ENCODE results near the gene DCAF17. TPM values are rescaled to one million over a fixed set of nuclear protein-coding genes. Genes with fewer than 3 reads are reported as not detected.
"Not testable (repeated sequence)": the region's sequence is repeated elsewhere in the genome, so short reads cannot be mapped to it uniquely, and the experiment has no call there.

DCAF17 gene
- polyA plus RNA-seq, 1 donor, result 36.4 TPM

- DNase-seq, result no peak
Measured at GRCh38 chr2:171451074-171451473, 17.0 kb downstream of the DCAF17 start.

DNA sequence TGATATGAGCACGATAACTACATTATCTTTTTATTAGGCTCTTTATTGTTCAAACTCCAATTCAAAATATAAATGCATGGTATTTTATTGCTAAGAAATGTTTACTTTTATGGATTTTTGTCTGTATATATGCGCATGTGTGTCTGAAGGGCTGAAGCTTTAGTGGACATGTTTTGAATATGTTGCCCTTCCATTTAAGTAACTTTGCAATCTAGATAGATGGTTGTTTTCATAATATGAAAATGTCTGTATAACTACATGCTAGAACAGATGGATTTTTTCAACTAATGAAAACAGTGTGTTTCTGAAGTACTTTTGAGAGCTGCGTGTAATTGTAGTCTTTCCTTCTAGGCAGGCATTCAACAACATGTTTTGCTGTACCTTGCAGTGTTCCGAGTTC lies 18.7 kb downstream of the DCAF17 start:
- no peak for DNase-seq

DNA sequence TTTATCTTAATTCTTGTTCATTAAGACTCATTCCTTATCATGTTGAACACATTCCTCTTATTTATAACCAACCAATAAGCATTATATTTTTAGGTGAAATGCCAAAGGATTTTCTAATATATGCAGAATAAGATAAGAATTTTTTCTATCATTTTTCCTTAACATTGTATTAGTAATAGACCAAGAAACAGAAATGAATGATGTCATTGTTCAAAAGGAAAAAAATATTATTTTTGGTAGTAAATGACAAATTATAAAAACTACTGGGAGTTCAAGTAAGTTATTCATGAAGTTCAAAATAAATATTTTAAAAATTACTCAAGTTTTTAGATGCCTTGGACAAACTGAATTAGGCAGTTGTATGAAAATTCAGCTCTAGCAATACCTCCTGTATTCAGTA lies 25.5 kb downstream of the DCAF17 start:
- no peak for DNase-seq

DNA sequence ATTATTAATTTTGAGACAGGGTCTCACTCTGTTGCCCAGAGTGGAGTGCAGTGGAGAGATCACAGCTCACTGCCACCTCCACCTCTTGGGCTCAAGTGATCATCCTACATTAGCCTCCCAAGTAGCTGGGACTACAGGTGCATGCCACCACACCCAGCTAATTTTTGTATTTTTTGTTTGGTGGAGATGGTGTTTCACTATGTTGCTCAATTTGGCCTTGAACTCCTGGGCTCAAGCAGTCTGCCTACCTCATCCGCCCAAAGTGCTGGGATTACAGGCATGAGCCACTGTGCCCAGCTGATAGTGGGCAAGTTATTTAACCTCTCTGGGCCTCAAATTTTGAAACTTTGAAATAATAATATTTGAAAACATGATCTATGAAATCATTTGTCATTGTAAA lies 26.5 kb downstream of the DCAF17 start:
- no peak for DNase-seq

DNA sequence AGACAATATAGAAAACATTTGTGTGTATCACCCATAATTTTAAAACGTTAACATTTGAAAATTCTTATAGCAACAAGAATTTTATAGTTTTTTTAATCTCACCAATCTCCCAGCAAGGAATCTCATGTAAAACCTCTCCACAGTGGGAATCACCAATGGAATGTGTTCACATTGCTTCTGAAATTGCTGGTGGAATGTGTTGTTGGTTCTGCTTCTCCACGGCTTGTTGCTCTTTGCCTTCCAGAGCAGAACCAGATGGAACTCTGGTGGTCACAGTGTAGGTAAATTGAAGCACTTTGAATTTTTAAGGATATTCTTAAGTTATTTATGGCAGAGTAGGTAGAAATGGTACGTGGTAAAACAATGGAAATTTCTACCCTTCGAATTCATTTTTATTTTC lies 35.1 kb downstream of the DCAF17 start:
- no peak for DNase-seq

- DNase-seq, result no peak
Measured at GRCh38 chr2:171470129-171470528, 36.1 kb downstream of the DCAF17 start.

- DNase-seq, result no peak
Measured at GRCh38 chr2:171475979-171476378, 42.0 kb downstream of the DCAF17 start.

GRCh38 chr2:171478345-171478744 lies 44.3 kb downstream of the DCAF17 start:
- no peak for DNase-seq

DNA sequence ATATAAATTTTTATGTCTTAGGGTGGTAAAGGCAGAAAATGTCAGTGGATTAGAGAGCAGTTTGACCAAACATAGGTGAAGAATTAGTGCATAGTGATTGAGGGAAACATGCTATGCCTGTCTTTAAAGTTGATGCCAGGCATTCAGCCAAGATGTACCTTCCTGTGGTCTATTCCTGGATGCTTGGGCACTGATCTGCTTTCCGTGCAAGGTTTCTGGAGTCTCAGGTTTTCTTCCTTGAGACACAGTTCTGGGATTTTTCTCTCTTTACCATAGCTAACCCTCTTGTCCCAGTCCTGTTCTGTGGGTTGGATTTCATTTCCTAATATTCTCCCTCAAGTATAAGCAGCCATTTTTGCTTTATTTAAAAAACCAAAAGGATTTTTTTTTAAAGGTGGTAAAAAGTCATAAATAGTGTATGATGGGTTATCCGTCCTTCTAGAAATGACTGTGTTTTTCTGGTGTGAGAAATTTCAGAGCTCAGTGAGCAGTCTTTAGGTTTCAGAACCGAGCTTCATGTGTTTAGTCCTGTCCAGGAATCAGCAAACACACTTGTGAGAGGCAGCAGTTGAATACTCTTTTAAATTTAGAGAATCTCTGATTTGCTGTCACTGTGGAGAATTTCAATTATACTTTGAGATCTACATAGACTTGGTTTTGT lies 45.3 kb downstream of the DCAF17 start:
- DNase-seq, result no peak

- peak; percentile 70 for DNase-seq
Measured at GRCh38 chr2:171480908-171481307, 46.9 kb downstream of the DCAF17 start.

DNA sequence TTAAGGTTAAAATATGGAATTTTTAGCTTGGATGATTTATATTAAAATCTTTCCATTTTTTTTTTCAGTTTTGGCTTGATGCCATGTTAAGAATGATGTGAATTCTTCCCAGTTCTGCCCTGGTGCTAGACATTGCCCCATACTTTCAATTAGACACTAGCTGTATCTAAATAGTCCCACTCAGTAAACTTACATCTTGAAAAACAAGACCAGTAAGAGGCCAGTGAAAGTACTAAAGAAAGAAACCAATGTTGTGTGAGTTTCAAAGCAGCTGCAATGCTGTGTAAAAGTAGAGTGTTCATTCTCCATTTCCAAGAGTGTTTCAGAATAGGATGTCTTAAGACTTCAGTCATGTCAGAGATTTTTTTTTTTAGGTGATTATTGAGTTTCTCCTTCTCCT lies 48.3 kb downstream of the DCAF17 start:
- no peak for DNase-seq

- DNase-seq, result peak; percentile 30
Measured at GRCh38 chr2:171482877-171483276, 48.9 kb downstream of the DCAF17 start.

DNA sequence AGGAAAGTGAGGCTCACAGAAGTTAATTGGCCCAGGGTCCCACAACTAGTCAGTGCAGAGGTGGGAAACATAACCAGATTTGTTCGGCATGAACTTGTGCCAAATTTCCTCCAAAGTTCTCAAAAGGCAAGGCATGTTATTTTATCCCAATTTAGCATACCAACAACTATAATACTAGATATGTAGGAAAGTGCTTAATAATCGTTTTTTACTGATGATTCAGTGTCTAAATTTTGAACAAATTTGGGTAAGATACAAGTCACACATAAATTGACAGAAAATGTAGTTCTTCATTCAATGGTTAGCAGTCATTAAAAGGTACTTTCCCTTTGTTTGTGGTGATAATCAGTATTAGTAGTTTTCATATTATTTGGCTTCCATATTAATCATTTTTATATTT lies 49.8 kb downstream of the DCAF17 start:
- DNase-seq, result no peak

- DNase-seq, result no peak
Measured at GRCh38 chr2:171485116-171485515, 51.1 kb downstream of the DCAF17 start.

GRCh38 chr2:171487201-171487600 lies 53.2 kb downstream of the DCAF17 start:
- no peak for DNase-seq

- no peak for DNase-seq
Measured at GRCh38 chr2:171487803-171488259, 53.8 kb downstream of the DCAF17 start.

DNA sequence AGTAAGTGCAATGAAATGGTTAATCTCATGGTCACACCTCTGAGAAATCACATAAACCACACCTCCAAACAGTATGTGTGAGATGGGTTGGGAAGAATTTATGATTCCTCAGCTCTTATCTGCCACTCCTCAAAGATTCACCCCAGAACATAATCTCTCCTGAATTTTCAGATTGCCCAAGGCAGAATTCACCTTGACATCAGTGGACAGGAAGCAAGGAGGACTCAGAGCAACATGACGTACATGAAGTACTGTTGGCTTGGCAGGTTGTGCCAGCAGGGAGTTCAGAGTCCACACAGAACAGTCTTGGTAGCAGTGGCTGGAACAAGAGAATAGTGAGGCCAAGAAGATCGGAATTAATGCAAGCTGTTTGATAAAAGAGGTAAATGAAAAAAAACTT lies 56.6 kb downstream of the DCAF17 start:
- no peak for DNase-seq

DNA sequence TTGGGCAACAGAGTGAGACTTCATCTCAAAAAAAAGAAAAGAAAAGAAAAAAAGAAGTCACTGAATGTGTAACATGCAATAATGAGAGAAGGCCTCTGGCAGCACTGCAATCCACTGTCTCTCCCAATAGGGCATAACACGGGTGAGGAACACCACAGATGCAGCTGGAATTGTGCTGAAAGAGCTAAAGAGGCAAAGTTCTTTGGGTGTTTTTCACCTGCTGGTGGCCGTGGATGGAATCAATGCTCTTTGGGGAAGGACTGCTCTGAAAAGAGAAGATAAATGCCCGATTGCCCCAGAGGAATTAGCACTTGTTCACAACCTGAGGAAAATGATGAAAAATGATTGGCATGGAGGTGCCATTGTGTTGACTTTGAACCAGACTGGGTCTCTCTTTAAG lies 57.3 kb downstream of the DCAF17 start:
- no peak for DNase-seq

DNA sequence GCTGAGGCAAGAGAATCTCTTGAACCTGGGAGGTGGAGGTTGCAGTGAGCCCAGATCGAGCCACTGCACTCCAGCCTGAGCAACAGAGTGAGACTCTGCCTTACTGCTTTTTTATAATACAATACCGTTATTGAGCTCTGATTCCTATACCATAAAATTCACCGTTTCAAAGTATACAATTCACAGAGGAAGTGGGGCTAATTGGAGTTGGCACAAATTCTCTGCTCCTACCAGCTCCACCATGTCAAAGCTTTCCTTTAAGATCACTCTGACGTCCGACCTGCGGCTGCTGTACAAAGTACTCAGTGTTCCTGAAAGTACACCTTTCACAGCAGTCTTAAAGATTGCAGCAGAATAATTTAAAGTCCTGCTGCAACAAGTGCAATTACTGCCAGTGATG lies 58.6 kb downstream of the DCAF17 start:
- DNase-seq, result no peak

GRCh38 chr2:171497664-171498063 lies 63.6 kb downstream of the DCAF17 start:
- not testable (repeated sequence) for DNase-seq

GRCh38 chr2:171505374-171505773 lies 71.3 kb downstream of the DCAF17 start:
- no peak for DNase-seq

DNA sequence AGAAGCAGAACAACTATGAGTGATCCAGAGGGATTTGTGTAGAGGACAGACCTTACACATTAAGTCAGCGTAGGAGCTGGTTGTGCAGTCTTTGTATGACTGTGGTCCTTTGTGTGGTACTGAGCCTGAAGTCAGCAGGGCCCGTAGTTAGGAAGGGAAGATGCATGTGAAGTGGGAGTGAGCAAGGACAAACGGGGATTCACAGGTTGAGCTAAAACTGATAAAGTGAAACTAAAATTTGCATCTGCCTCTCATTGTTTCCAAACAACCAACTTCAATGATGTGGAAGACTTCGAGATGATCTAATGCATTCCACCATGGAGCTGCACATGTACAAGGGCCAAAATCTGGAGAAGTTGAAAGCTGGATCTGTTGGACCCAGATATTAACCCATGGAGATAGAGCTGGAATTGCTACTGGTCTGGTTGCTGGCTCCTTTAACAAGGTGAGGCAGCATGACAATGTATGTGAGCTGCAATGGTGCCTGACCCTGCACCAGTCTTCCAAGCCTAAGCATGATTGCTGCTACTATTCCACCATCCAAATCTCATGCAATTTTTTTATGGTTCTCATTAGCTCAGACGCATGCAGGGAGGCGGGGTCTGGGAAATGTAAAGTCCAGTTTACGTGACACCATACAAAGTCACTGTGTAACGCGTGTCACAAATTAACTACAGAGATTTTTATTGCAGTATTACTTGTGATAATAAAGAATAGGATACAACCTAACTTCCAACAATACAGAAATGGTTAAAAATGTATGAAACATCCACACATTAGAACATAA lies 76.1 kb downstream of the DCAF17 start:
- no peak for DNase-seq

GRCh38 chr2:171512014-171512413 lies 78.0 kb downstream of the DCAF17 start:
- no peak for DNase-seq

- DNase-seq, result no peak
Measured at GRCh38 chr2:171512683-171513195, 78.7 kb downstream of the DCAF17 start.

Data from left kidney (tissue), 2 donors.